Thyroid gland (tissue), 4 donors: Measurements from ENCODE around the gene EXOC3L4.

ENCODE experiments used
- CTCF ChIP-seq, 6 experiments: fragments of 200-600 bp in 3 of 6; fragments of 450-650 bp in 3 of 6; sonication (generic) in 3 of 6; IDR thresholded peaks; one replicate each; pipeline ENCODE4 v1.5.1; 2016 to 2019; ENCODE audit warnings: antibody characterized with exemption in 6 of 6, mild to moderate bottlenecking in 2 of 6, inconsistent platforms in 1 of 6, moderate library complexity in 1 of 6
- POLR2A ChIP-seq, 2 donors: fragments of 450-650 bp; IDR thresholded peaks; one replicate each; pipeline ENCODE4 v1.6.1; 2017; ENCODE audit warnings: antibody characterized with exemption in 2 of 2, mild to moderate bottlenecking in 2 of 2, moderate library complexity in 1 of 2

DNA sequence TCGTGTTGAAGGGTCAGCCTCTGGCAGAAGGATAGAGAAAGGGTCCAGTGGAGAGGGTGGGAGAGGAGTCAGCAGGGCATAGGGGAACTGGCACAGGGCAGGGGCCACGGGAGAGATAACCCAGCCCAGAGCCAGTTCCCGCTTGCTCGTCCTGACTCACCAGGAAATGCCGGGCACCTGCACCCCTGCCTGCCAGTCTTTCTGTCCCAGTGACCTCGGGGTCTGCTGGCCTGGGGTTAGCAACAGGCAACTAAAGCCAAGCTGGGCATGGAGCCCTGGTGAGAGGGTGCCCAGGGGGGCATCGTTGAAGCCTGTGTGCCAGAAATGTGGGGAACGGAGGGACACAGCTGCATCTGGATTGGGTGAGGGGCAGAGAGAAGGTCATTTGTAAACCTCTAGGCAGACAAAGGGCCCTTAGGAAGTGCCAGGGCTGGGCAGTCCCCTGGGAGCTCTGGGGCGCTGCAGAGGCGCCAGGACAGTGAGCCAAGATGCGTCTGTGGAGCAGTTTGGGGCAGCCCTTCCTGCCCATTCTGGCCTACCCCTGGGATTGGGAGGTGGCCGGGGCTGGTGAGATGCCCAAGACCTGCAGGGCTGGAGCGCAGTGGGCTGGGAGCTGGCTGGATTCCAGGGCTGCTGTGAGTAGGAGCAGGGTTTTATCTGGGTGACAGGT, 34.2 kb downstream of the EXOC3L4 start:
- TF ChIP-seq CTCF (IDR thresholded peaks at IDR 0.05) (no peak), POLR2A (IDR thresholded peaks at IDR 0.05) (no peak)
